Measurements from ENCODE around the gene ADGRG3.

Gene ADGRG3

GRCh38 chr16:57699899-57700298 lies 31.8 kb downstream of the ADGRG3 start:
- ATAC-seq = no peak
- TF ChIP-seq TCF4 (CRISPR knock-in tag; IDR thresholded peaks at IDR 0.05; ENCODE audit: borderline replicate concordance) = no peak
- no peak for TF ChIP-seq ZNF565 (CRISPR knock-in tag; conservative IDR thresholded peaks at IDR 0.05; ENCODE audit: low read depth)
- TF ChIP-seq POU6F1 (CRISPR knock-in tag; IDR thresholded peaks at IDR 0.05; ENCODE audit: borderline replicate concordance, low read depth) = no peak
- TF ChIP-seq ZNF8 (CRISPR knock-in tag; IDR thresholded peaks at IDR 0.05) = no peak
- TF ChIP-seq BACH2 (CRISPR knock-in tag; IDR thresholded peaks at IDR 0.05; ENCODE audit: borderline replicate concordance) = no peak
- TF ChIP-seq RARB (CRISPR knock-in tag; IDR thresholded peaks at IDR 0.05) = no peak
- no peak for TF ChIP-seq ZFP30 (CRISPR knock-in tag; IDR thresholded peaks at IDR 0.05)
- TF ChIP-seq ZFP3 (CRISPR knock-in tag; IDR thresholded peaks at IDR 0.05) = no peak
- TF ChIP-seq ARNTL (CRISPR knock-in tag; IDR thresholded peaks at IDR 0.05; ENCODE audit: borderline replicate concordance, low read depth) = no peak
- TF ChIP-seq ZC3H10 (CRISPR knock-in tag; IDR thresholded peaks at IDR 0.05) = no peak
- TF ChIP-seq CSRNP3 (CRISPR knock-in tag; IDR thresholded peaks at IDR 0.05) = no peak
- no peak for TF ChIP-seq CSDC2 (CRISPR knock-in tag; IDR thresholded peaks at IDR 0.05)
- TF ChIP-seq ZNF70 (CRISPR knock-in tag; IDR thresholded peaks at IDR 0.05) = no peak
- no peak for TF ChIP-seq ISL1 (CRISPR knock-in tag; IDR thresholded peaks at IDR 0.05)
- no peak for TF ChIP-seq TOX (CRISPR knock-in tag; IDR thresholded peaks at IDR 0.05; ENCODE audit: borderline replicate concordance)
- no peak for TF ChIP-seq TSHZ2 (CRISPR knock-in tag; IDR thresholded peaks at IDR 0.05)
- TF ChIP-seq OSR1 (CRISPR knock-in tag; IDR thresholded peaks at IDR 0.05) = no peak
- no peak for TF ChIP-seq PATZ1 (CRISPR knock-in tag; IDR thresholded peaks at IDR 0.05; ENCODE audit: borderline replicate concordance)
- TF ChIP-seq CREB5 (CRISPR knock-in tag; IDR thresholded peaks at IDR 0.05; ENCODE audit: low read depth) = no peak
- TF ChIP-seq SNAI2 (CRISPR knock-in tag; IDR thresholded peaks at IDR 0.05) = no peak

- no peak for ATAC-seq
- TF ChIP-seq CREB5 (CRISPR knock-in tag; IDR thresholded peaks at IDR 0.05; ENCODE audit: low read depth) (no peak), RARB (CRISPR knock-in tag; IDR thresholded peaks at IDR 0.05) (no peak), ESRRG (CRISPR knock-in tag; IDR thresholded peaks at IDR 0.05) (no peak), PATZ1 (CRISPR knock-in tag; IDR thresholded peaks at IDR 0.05; ENCODE audit: borderline replicate concordance) (no peak), TCF4 (CRISPR knock-in tag; IDR thresholded peaks at IDR 0.05; ENCODE audit: borderline replicate concordance) (no peak), TSHZ2 (CRISPR knock-in tag; IDR thresholded peaks at IDR 0.05) (no peak), ISL1 (CRISPR knock-in tag; IDR thresholded peaks at IDR 0.05) (no peak), CSDC2 (CRISPR knock-in tag; IDR thresholded peaks at IDR 0.05) (no peak), CSRNP3 (CRISPR knock-in tag; IDR thresholded peaks at IDR 0.05) (no peak), ZFP3 (CRISPR knock-in tag; IDR thresholded peaks at IDR 0.05) (no peak)
Observed at GRCh38 chr16:57700781-57701551, 32.9 kb downstream of the ADGRG3 start.
